NCI-H748 (cell line): ENCODE data around the gene COL15A1.

Experiments
- DNase-seq: peaks from one replicate; lab custom pipeline; 2025; ENCODE audit not compliant: unreplicated experiment; lab: John Stamatoyannopoulos, UW

Gene COL15A1

DNA sequence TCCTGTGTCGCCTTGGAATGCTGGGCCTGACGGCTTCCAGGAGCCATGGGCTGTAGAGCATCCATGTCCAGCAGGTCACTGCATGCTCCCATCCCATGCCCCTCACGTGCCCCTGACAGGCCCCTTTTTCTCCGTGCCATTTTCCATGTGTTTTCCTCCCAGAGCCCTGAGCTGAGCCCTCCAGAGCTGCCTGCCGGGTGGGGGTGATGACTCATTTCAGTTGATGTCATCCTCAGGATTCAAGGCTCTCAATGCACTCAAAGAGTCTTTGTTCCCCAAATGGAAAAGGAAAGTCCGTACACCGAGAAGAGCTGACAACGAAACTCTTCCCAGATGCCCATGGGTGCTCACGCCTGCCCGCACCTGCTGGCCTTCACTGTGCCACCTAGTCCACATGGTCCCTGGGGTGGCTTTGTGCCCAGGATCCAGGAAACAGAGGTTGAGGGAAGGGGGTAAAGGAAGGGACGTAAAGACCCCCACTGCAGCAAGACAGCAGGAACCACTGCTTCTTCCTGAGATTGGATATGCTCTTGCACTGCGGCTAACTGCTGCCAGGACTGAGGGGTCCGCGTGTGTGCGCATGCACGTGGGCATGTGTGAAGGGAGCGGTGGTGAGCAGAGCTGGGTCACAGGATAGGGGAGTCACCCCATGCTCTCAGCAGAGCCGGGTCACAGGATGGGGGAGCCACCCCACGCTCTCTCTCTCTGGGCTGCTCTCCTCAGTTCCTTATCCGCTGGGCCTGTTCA lies 27.6 kb downstream of the COL15A1 start:
- DNase-seq: no peak

GRCh38 chr9:98971915-98972223 lies 28.2 kb downstream of the COL15A1 start:
- no peak for DNase-seq

DNA sequence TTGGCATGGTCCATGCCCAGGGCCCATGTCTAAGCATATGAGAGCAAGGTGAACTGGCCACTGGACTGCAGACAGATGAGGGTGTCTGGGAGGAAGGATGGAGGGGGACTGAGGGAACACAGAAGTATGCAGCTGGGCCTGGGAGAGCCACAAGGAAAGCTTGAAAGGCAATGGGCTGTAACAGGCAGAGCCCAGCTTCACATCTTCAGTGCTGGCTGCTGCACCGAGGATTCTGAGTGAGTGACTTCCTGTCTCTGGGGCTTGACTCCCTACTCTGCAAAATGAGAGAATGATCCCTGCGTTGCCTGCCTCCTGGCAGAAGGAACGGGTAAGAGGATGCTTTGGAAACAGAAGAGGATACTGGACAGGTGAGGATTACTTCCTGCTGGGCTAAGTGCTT lies 29.0 kb downstream of the COL15A1 start:
- peak; percentile 34 for DNase-seq

GRCh38 chr9:98973171-98973570 lies 29.5 kb downstream of the COL15A1 start:
- DNase-seq: no peak

DNA sequence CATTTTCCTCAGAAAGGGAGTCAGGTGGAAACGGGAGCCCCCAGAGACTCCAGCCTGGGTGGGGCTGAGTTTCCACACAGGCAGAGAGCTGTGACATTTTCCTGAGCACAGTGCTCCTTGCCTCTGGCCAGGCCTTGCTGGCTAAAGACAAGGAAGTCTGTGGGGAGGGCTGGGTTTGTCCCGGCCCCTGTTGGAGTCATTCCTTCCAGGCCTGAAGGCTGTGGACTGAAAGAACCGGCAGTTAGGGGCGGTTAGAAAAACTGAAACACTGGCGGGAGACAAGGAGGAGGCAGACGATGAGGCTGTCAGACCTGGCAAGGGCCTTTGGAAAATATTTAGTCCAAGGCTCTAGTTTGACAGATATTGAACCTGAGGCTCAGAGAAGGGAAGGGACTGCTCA lies 29.9 kb downstream of the COL15A1 start:
- DNase-seq: no peak

GRCh38 chr9:98974106-98974505 lies 30.4 kb downstream of the COL15A1 start:
- no peak for DNase-seq

DNA sequence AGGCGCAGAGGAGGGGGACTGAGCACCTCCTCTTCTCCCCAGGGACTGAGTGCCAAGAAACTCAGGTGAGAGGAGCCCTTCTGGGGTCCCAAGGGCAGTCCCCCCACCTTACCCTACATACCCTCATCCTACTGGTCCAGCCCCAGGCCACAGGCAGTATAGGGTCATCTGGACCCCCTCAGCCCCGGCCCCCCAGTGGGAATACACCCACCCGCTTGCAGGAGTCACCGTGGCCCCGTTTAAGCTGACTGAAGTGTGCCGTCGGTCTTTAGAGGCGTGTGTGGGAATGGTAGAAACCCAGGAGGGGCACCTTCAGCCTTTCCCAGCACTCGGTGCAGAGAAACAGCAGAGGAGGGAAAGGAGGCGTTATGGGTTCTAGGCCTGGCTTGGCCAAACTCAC lies 30.8 kb downstream of the COL15A1 start:
- DNase-seq: no peak

DNA sequence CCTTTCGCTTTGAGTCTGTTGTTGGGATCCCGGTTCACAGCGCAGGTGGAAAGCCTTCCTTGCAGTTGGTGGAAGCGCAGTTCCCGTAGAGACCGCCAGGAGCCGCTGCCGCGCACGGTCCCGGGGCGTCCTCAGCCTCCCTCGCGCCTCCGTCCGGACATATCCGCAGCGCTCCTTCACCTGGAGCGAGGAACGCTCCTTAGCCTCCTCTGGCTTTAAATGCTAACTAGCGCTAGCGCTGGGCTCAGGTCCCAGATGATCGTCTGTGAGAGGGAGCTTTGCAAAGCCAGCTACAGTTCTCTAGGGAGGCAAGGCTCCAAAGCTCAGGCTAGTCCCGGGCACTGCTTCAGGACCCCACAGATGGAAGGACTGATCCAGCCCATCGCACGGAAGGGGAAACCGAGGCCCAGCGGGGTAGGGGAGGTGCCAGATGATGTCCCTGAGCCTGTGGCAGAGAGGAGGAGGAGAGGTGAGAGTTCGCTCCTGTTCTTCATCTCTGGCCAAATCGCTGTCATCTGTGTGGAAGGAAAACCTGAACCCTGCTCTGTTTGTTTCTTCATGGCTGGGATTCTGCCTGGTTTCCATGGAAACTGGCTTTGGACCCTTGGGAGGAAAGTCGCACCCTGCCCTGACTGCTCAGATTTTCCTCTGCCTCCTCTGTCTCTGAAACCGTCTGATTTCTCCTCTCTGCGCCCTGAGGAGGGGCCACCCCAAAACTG lies 31.4 kb downstream of the COL15A1 start:
- peak; percentile 81 for DNase-seq

DNA sequence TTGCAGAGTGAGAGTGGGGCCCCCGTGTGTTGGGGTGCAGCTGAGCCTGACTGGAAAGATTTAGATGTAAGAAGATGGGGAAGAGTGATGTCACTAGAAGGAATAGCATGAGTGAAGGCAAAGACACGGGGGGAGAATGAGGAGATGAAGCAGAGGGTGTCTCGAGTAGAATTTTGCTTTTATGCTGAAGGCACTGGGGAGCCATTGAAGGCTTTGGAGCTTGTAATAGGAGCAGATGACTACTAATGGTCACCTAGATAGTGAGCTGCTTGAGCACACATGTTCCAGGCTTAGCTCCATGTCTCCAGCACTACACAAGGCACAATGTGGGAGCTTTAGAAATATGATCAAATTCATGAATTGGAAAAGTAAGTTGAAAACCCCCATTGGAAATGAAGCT lies 32.1 kb downstream of the COL15A1 start:
- DNase-seq: no peak

DNA sequence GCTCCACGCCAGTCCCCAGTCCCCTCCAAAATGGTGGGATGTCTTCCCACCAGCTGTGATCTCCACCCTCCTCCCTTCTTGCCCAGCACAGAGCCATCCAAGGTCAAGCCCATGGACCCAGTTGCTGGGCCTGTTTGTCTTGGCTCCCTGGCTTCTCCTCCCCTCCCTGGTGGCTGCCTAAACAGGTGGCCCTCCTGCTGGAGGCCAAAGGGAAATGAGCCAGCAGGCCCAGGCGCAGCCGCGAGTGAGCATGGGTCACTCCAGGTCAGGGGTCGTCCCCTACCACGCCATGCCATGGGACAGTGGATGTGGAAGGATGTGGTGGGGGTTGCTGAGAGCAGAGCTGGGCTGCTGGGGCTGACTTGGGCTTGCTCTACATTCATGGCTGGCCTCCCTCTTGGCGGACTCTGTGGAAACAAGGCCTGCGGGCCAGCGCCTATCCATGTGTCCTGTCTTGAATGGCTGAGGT lies 33.6 kb downstream of the COL15A1 start:
- no peak for DNase-seq

DNA sequence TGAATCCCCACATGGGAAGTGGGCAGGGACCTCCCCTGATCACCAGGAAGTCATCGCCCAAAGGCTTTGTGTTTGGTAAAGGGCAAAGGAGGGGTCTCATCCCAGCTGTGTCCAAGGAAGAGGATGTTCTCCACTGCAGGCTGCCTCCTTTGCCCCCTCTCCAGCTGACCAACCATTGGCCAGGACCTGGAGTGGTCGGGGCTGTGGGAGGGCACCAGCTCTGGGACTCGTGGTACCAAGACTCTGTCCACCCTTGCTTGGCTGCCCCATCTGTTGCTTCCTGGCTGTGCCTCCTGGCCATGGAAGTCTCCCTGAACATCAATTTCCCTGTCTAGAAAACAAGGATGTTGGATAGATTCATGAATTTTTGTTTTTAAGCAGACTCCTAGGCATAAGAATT lies 34.1 kb downstream of the COL15A1 start:
- no peak for DNase-seq

GRCh38 chr9:98978231-98978681 lies 34.5 kb downstream of the COL15A1 start:
- no peak for DNase-seq

GRCh38 chr9:98980291-98980690 lies 36.6 kb downstream of the COL15A1 start:
- no peak for DNase-seq

DNA sequence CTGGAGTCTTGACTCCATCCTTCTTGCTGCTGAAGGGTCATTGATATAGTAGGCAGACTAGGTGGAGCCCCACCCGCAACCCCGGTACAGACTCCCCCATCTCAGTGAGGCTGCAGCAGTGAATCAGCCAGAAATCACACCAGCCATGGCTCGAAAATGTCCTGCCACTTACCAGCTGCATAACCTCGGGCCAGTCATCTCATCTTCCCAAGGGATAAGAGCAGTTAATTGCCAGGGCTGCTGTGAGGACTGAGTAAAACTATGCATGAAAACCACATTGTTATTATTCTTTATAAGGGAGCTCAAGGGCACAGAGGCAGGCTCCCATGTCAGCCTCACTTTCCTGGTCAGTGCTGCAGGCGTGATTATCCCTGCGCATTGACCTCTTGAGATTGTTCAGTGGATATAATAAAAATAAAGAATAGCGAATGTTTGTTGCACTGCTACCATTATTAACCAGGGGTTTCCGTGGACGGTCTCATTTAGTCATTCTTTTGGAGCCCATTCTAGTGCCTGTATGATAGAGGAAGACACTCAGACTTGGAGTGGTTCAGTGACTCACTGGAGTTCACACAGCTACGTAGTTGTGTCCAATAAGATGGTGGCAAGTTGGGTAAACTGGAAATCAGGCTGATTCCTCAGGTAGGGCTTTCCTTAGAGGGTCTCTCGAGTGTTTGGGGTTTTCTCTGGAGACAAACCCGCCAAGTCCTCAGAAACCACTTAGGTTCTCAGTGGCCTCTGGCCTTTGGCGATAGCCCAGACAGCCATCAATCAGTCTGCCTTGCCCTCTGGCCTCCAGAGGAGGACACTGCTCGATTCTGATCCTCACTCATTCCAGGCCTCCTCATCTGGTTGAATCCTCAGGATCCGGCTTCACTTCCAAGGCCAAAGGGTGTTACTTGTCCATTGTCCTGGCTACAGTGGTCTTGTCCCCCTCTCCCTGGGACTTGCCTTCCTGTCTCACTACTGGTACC lies 39.9 kb downstream of the COL15A1 start:
- no peak for DNase-seq

DNA sequence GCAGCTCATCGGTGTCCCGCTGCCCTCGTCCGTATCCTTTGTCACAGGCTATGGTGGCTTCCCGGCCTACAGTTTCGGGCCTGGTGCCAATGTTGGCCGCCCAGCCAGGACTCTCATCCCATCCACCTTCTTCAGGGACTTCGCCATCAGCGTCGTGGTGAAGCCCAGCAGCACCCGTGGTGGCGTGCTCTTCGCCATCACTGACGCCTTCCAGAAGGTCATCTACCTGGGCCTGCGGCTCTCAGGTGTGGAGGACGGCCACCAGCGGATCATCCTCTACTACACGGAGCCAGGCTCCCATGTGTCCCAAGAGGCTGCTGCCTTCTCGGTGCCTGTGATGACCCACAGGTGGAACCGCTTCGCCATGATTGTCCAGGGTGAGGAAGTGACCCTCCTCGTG lies 41.9 kb downstream of the COL15A1 start:
- DNase-seq: no peak

DNA sequence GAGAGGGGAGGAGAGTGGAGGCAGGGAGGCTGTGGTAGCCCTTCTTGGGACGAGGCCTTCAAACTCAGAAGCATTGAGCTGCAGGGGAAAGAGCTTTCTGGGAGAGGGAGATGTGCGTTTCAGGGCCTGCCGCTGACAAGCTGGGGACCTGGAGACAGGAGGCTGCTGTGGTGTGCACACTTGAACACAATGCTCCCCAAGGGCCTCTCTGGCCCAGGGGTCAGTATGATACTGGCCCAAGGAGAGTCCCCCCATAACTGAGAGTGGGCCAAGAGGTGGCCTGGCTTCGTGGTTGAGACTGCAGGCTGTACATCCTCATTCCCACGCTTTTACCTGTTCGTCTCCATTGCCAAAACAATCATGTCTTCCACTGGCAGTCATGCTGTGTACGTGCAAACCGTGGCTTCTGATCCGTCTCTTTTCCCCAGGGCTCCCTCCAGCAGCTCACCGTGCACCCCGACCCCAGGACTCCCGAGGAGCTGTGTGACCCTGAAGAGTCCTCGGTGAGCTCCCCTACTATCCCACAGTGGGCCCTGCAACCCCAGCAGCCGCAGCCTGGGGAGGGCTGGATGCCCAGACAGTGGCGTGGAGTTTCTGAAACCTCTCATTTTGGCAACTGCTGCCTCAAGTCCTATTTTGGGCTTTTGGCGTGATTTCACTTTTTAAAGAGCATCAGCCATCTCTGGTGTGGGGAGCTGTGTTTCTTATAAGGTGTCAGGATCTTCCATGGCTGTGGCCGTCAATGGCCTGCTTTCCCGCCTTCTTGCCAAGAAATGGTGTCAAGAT lies 43.4 kb downstream of the COL15A1 start:
- DNase-seq: no peak

GRCh38 chr9:98989036-98990000 lies 45.6 kb downstream of the COL15A1 start:
- no peak for DNase-seq

DNA sequence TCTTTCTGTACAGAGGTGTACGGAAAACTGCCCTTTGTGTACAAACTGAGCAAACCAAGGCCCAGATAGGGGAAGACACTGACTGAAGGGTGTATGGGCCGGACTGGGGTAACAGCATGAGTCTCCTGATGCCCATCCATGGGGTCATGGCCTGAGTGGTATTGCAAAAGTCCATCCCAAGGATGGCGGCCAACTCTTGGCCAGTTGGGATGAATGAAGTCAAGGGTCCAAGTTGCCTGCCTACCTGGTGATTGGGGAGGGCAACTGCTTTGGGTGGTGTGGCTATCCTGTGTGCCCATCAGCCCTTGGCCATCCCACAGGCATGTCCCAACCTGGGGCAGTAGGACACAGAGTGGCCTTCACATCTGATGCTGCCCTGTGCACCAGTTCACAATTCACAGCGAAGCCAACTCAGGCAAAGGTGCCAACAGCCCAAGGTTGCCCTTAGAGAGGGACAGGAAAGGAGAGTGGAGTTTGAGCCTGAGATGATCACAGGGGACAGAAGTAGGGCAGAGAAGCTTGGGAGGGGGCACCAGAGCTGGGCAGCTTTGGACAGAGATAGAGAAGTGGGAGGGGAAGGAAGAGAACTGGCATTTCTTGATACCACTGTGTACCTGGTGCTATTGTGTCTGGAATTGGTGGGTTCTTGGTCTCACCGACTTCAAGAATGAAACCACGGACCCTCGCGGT lies 46.6 kb downstream of the COL15A1 start:
- DNase-seq: no peak
